Measurements from ENCODE around the gene AGAP3.

DNA sequence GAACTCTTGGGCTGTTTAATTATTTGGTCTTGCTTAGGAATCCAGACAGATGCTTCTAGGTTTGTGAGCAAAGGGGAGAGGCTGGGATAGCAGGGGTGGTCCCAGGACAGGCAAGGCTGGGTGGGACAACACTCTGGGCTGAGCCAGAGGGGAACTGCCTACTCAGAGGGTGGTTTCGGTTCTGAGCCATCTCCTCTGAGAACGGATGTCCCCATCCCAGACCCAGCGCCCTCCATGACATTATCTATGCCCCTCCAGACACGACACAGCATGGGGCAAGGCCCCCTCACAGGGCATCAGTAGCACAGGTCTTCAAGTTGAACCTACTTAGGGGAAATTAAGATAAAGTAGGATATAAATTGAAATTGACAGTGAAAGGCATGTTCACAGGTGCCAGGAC is 93.7 kb downstream of the AGAP3 start:
- TF ChIP-seq, protein P1, sequence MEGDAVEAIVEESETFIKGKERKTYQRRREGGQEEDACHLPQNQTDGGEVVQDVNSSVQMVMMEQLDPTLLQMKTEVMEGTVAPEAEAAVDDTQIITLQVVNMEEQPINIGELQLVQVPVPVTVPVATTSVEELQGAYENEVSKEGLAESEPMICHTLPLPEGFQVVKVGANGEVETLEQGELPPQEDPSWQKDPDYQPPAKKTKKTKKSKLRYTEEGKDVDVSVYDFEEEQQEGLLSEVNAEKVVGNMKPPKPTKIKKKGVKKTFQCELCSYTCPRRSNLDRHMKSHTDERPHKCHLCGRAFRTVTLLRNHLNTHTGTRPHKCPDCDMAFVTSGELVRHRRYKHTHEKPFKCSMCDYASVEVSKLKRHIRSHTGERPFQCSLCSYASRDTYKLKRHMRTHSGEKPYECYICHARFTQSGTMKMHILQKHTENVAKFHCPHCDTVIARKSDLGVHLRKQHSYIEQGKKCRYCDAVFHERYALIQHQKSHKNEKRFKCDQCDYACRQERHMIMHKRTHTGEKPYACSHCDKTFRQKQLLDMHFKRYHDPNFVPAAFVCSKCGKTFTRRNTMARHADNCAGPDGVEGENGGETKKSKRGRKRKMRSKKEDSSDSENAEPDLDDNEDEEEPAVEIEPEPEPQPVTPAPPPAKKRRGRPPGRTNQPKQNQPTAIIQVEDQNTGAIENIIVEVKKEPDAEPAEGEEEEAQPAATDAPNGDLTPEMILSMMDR (conservative IDR thresholded peaks at IDR 0.05; ENCODE audit: low read depth, low read length): no peak
- no peak for TF ChIP-seq EZH2 (IDR thresholded peaks at IDR 0.05; ENCODE audit: borderline replicate concordance, low read depth, low read length, poor library complexity, severe bottlenecking)
